HCT116 (cell line): ENCODE data around the gene CLIC3. TPM values are rescaled to one million over a fixed set of nuclear protein-coding genes. Genes with fewer than 3 reads are reported as not detected.

Experiments
- ATAC-seq: fragments of 200-7000 bp; cut with Tn5 transposase; 2 replicates; pipeline ENCODE4 v1.9.1; 2020; ENCODE audit warnings: mild to moderate bottlenecking, moderate library complexity
- BruUV-seq: library from RNA; stranded (reverse); fragments of 400-500 nt; replicated peaks from 2 replicates; lab custom pipeline; 2021; lab: Mats Ljungman, UMichigan
- CTCF ChIA-PET: fragments of 300-600 bp; sonication (Branson Sonifier 250); formaldehyde crosslinking; loops from one replicate; lab custom pipeline; 2021; ENCODE audit warnings: antibody characterized with exemption; lab: Charles Lee
- POLR2A ChIA-PET: fragments of 300-600, 350-600 bp; sonication (Branson Sonifier 250); formaldehyde crosslinking; loops from one replicate; lab custom pipeline; 2021; ENCODE audit warnings: antibody characterized with exemption; lab: Charles Lee
- RAD21 ChIA-PET, 2 experiments: fragments of 300-600 bp; sonication (Branson Sonifier 250); formaldehyde crosslinking; loops; one replicate each; lab custom pipeline; 2023; ENCODE audit warnings: low total read pairs in 2 of 2; ENCODE audit not compliant: uncharacterized antibody in 2 of 2, unreplicated experiment in 2 of 2, low non-redundant PET in 1 of 2; lab: Charles Lee
- DNase-seq: peaks from one replicate; pipeline ENCODE4 v3.0.0-alpha.2; 2010; ENCODE audit warnings: low read depth, low spot score
- H2AFZ ChIP-seq: fragments of 200-600 bp; shearing (Covaris generic), sonication (generic); 2 replicates; pipeline ENCODE4 v1.6.1; 2017; ENCODE audit warnings: low read depth, mixed run types, mixed read lengths, antibody characterized with exemption, low read length; ENCODE audit not compliant: poor library complexity, severe bottlenecking
- H3K27ac ChIP-seq: 2 replicates; pipeline ENCODE4 v1.5.1; 2012; ENCODE audit warnings: low read depth, low read length
- H3K27me3 ChIP-seq: fragments of 200-600 bp; sonication (generic); 2 replicates; pipeline ENCODE4 v1.6.1; 2016; ENCODE audit warnings: mixed run types, low read length, mixed read lengths; ENCODE audit not compliant: insufficient read depth
- H3K36me3 ChIP-seq, 2 experiments: fragments of 200-500 bp in 1 of 2; fragments of 200-600 bp in 1 of 2; sonication (Bioruptor generic) in 1 of 2; sonication (generic) in 1 of 2; 2 replicates each; pipeline versions ENCODE4 v1.5.1 to v1.6.1; 2014 to 2016; ENCODE audit warnings: low read length in 2 of 2, inconsistent platforms in 1 of 2, mixed read lengths in 1 of 2, mixed run types in 1 of 2; ENCODE audit not compliant: insufficient read depth in 2 of 2, control insufficient read depth in 1 of 2
- H3K4me1 ChIP-seq, 2 experiments: fragments of 200-600 bp in 1 of 2; sonication (generic) in 1 of 2; 2 replicates each; pipeline versions ENCODE4 v1.5.1 to v1.6.1; 2012 to 2017; ENCODE audit warnings: low read length in 2 of 2, inconsistent platforms in 1 of 2, mild to moderate bottlenecking in 1 of 2, mixed read lengths in 1 of 2, mixed run types in 1 of 2, moderate library complexity in 1 of 2; ENCODE audit not compliant: insufficient read depth in 2 of 2, control insufficient read depth in 1 of 2
- H3K4me2 ChIP-seq: fragments of 200-600 bp; sonication (generic); 2 replicates; pipeline ENCODE4 v1.6.1; 2017; ENCODE audit warnings: mixed run types, low read length, mixed read lengths
- H3K4me3 ChIP-seq, 2 experiments: fragments of 200-600 bp in 1 of 2; sonication (generic) in 1 of 2; replicated peaks in 1 of 2; 2 replicates each; pipeline ENCODE4 v1.5.1; 2011 to 2016; ENCODE audit warnings: low read length in 2 of 2, control low read depth in 1 of 2, low read depth in 1 of 2, mild to moderate bottlenecking in 1 of 2, mixed read lengths in 1 of 2, mixed run types in 1 of 2
- H3K79me2 ChIP-seq: fragments of 200-600 bp; sonication (generic); 2 replicates; pipeline ENCODE4 v1.6.1; 2017; ENCODE audit warnings: mild to moderate bottlenecking, mixed run types, low read length, moderate library complexity, mixed read lengths; ENCODE audit not compliant: insufficient read depth
- H3K9ac ChIP-seq: fragments of 200-600 bp; sonication (generic); 2 replicates; pipeline ENCODE4 v1.6.1; 2016; ENCODE audit warnings: low read length, mixed read lengths
- H3K9me2 ChIP-seq: fragments of 200-600 bp; sonication (generic), shearing (Covaris generic); 2 replicates; pipeline ENCODE4 v1.6.1; 2017; ENCODE audit warnings: mixed run types, mild to moderate bottlenecking, moderate library complexity; ENCODE audit not compliant: insufficient read depth
- H3K9me3 ChIP-seq, 2 experiments: fragments of 200-500 bp in 1 of 2; fragments of 200-600 bp in 1 of 2; sonication (Bioruptor generic) in 1 of 2; sonication (generic) in 1 of 2; 2 replicates each; pipeline ENCODE4 v1.6.1; 2014 to 2017; ENCODE audit warnings: low read length in 2 of 2, mixed read lengths in 2 of 2, inconsistent platforms in 1 of 2, low read depth in 1 of 2, mild to moderate bottlenecking in 1 of 2, mixed run types in 1 of 2, moderate library complexity in 1 of 2; ENCODE audit not compliant: control insufficient read depth in 1 of 2, insufficient read depth in 1 of 2
- H4K20me1 ChIP-seq: fragments of 200-600 bp; sonication (generic), shearing (Covaris generic); 2 replicates; pipeline ENCODE4 v1.6.1; 2017; ENCODE audit warnings: mixed run types, mild to moderate bottlenecking, moderate library complexity; ENCODE audit not compliant: insufficient read depth
- CBX3 ChIP-seq: IDR thresholded peaks from 2 replicates; pipeline ENCODE4 v1.6.1; 2012; ENCODE audit warnings: low read depth
- CEBPB ChIP-seq: IDR thresholded peaks from 2 replicates; pipeline ENCODE4 v1.6.1; 2012; ENCODE audit warnings: low read depth
- EGR1 ChIP-seq: IDR thresholded peaks from 2 replicates; pipeline ENCODE4 v1.6.1; 2012; ENCODE audit warnings: low read depth
- EZH2 ChIP-seq: fragments of 200-600 bp; sonication (generic); IDR thresholded peaks from 2 replicates; pipeline ENCODE4 v1.6.1; 2017; ENCODE audit warnings: antibody characterized with exemption, mixed run types
- JUND ChIP-seq: IDR thresholded peaks from 2 replicates; pipeline ENCODE4 v1.6.1; 2012
- POLR2A ChIP-seq: IDR thresholded peaks from 2 replicates; pipeline ENCODE4 v1.7.0; 2011; ENCODE audit warnings: borderline replicate concordance; ENCODE audit not compliant: insufficient read depth, insufficient read length; ENCODE audit errors: extremely low read depth
- SIN3A ChIP-seq: IDR thresholded peaks from 2 replicates; pipeline ENCODE4 v1.6.1; 2012; ENCODE audit warnings: low read depth
- SP1 ChIP-seq: IDR thresholded peaks from 2 replicates; pipeline ENCODE4 v1.6.1; 2012; ENCODE audit warnings: low read depth
- TCF7L2 ChIP-seq: IDR thresholded peaks from 2 replicates; pipeline ENCODE4 v1.7.0; 2011; ENCODE audit warnings: borderline replicate concordance, inconsistent platforms; ENCODE audit not compliant: insufficient read depth, insufficient read length; ENCODE audit errors: extremely low read depth
- YY1 ChIP-seq: IDR thresholded peaks from 2 replicates; pipeline ENCODE4 v1.6.1; 2011; ENCODE audit warnings: low read length, low read depth, moderate library complexity, mild to moderate bottlenecking; ENCODE audit not compliant: insufficient replicate concordance; ENCODE audit errors: extremely low read depth
- ZFX ChIP-seq: fragments of 450-650 bp; IDR thresholded peaks from 2 replicates; pipeline ENCODE4 v1.6.1; 2017
- ZNF274 ChIP-seq: fragments of 200-500 bp; sonication (Bioruptor generic); IDR thresholded peaks from 2 replicates; pipeline ENCODE4 v1.6.1; 2014; ENCODE audit warnings: mild to moderate bottlenecking, low read depth, low read length, inconsistent platforms
- intact Hi-C: fragments of 100-400 bp; cut with micrococcal nuclease; formaldehyde crosslinking; loops from 2 replicates; pipeline ENCODE4 v1.10.0; 2022
- total RNA-seq: library from RNA; stranded (reverse); gene quantifications from one replicate; pipeline ENCODE4 v1.2.1, GENCODE V29; 2021; ENCODE audit not compliant: unreplicated experiment
- TF ChIP-seq, protein P1 (sequence below): IDR thresholded peaks from 2 replicates; pipeline ENCODE4 v1.6.1; 2012
- TF ChIP-seq, protein P2 (sequence below): IDR thresholded peaks from 2 replicates; pipeline ENCODE4 v1.6.1; 2011; ENCODE audit warnings: mild to moderate bottlenecking, low read length, moderate library complexity; ENCODE audit not compliant: insufficient replicate concordance; ENCODE audit errors: extremely low read depth
- TF ChIP-seq, protein P3 (sequence below): IDR thresholded peaks from 2 replicates; pipeline ENCODE4 v1.6.1; 2012

Gene CLIC3
- total RNA-seq, 1 experiment from 2014 or later: 8.4 TPM

DNA sequence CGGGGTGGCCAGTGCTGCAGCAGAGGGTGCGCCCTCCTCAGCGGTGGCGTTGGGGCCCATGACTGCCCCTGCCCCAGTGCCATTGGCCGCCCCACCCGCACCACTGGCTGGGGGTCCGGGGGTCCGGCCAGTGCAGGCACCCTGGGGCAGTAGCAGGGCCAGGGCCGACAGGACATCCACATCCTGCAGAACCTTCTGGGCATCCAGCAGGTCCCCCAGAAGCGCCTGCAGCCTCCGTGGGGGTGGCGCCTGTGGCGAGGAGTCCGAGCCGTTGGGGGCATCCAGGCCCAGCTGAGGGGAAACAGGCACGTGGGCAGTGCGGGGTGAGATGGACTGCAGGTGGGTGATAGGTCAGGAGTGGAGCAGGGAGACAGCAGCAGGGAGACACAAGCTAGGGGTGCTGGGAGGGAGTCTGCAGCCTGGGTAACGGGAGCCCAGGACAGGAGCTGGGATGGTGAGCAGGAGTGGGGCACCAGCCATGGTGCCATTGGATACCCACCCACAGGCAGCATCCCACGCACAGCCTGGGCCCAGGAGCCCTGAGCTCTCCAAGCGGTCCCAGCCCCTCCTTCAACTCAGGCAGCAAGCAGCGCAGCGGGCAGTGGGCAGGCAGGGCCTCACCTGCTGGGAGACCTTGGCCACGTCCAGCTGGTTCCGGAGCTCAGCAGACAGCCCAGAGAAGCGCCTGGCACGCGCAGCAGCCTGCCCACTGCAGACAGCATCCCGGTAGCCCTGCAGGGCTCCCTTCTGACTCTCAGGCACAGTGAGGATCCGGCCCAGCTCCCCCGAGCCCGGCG lies 24.6 kb upstream of the CLIC3 start (continued):
- no peak for TF ChIP-seq TCF7L2
- TF ChIP-seq, all 23 proteins: peak for 0

DNA sequence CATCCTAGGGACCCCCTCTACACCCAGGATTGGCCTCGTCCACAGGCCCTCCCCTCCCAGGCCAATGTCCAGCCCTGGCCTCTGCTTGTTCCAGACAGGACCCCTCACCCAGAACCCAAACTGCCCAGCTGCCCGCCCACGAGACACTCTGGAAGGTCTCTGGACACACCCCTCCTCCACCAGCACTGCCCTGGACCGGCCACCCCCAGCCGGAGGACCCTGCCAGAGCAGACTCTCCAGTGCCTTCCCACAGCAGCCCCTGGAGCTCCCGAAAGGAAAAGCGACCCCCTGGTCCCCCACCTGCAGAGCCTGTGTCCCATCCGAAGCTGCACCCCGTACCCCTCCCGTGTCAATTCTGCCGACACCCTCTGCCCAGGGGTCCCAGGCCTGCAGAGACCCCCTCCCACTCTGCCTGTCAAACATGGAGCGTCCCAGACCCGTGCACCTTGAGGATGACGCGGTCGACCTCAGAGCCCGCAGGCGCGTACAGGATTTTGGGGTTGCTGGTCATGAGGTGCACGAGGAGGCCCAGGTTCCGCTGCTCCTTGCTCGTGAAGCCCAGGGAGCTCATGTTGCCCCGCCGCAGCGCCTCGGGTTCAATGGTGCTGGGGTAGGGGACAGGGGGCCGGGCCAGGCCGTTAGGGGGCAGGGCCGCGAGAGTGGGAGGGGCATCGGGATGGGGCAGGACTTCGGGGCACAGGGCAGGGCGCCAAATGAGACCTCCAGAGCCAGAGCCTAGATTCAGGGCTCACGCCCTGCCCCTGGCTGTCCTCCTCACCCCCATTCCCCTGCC lies 23.7 kb upstream of the CLIC3 start:
- DNase-seq (no peak), ATAC-seq (no peak)
- no peak overlapping the region for H2AFZ ChIP-seq
- CTCF ChIA-PET: interaction anchor here (1.1 kb wide), 1 partner anchor 9 kb away, joined by 4 read pairs; no protein-coding TSS in a partner anchor
- no peaks in the 10 kb centered on the region for H4K20me1 ChIP-seq
- no TSS peak for BruUV-seq
- H3K4me3 ChIP-seq: no peak overlapping the region
- H3K9me2 ChIP-seq: no peaks in the 10 kb centered on the region
- RAD21 ChIA-PET: no interaction called here
- H3K36me3 ChIP-seq: peaks cover 18 to 19% of the 10 kb centered on the region in 2 experiments; a peak in 3 of 4 replicates
- H3K27me3 ChIP-seq: no peaks in the 10 kb centered on the region
- H3K27ac ChIP-seq: no peak overlapping the region
- no peak overlapping the region for H3K9ac ChIP-seq
- POLR2A ChIA-PET: no interaction called here
- TF ChIP-seq SP1: no peak
- TF ChIP-seq JUND: no peak
- no peak for TF ChIP-seq CBX3
- TF ChIP-seq POLR2A: no peak
- TF ChIP-seq, protein P1, sequence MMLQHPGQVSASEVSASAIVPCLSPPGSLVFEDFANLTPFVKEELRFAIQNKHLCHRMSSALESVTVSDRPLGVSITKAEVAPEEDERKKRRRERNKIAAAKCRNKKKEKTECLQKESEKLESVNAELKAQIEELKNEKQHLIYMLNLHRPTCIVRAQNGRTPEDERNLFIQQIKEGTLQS: no peak
- TF ChIP-seq, protein P2, sequence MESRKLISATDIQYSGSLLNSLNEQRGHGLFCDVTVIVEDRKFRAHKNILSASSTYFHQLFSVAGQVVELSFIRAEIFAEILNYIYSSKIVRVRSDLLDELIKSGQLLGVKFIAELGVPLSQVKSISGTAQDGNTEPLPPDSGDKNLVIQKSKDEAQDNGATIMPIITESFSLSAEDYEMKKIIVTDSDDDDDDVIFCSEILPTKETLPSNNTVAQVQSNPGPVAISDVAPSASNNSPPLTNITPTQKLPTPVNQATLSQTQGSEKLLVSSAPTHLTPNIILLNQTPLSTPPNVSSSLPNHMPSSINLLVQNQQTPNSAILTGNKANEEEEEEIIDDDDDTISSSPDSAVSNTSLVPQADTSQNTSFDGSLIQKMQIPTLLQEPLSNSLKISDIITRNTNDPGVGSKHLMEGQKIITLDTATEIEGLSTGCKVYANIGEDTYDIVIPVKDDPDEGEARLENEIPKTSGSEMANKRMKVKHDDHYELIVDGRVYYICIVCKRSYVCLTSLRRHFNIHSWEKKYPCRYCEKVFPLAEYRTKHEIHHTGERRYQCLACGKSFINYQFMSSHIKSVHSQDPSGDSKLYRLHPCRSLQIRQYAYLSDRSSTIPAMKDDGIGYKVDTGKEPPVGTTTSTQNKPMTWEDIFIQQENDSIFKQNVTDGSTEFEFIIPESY: no peak
- TF ChIP-seq TCF7L2: no peak
- no peak for TF ChIP-seq SIN3A
- TF ChIP-seq YY1: no peak
- TF ChIP-seq CEBPB: no peak
- no peak for TF ChIP-seq ZFX
- TF ChIP-seq EZH2: no peak
- TF ChIP-seq EGR1: no peak
- TF ChIP-seq, protein P3, sequence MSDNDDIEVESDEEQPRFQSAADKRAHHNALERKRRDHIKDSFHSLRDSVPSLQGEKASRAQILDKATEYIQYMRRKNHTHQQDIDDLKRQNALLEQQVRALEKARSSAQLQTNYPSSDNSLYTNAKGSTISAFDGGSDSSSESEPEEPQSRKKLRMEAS: no peak
- TF ChIP-seq ZNF274: no peak
- TF ChIP-seq, all 23 proteins: peak for 0
- H3K4me1 ChIP-seq: peaks cover 8 to 16% of the 10 kb centered on the region in 2 experiments; a peak in 3 of 4 replicates
- H3K9me3 ChIP-seq: no peaks in the 10 kb centered on the region
- H3K79me2 ChIP-seq: peaks cover 6% of the 10 kb centered on the region
- no peak overlapping the region for H3K4me2 ChIP-seq
- intact Hi-C loops: no loop called here
